ENCODE measurements around the gene RTL1.

Gene RTL1

GRCh38 chr14:100881211-100882025, 22.1 kb downstream of the RTL1 start:
- no peak for DNase-seq

- DNase-seq: no peak
Observed at GRCh38 chr14:100880271-100881101, 23.0 kb downstream of the RTL1 start.

GRCh38 chr14:100879782-100880181, 23.7 kb downstream of the RTL1 start:
- DNase-seq: no peak

GRCh38 chr14:100879194-100879593, 24.3 kb downstream of the RTL1 start:
- no peak for DNase-seq

- DNase-seq: no peak
Observed at GRCh38 chr14:100878271-100879146, 25.0 kb downstream of the RTL1 start.

- DNase-seq: no peak
Observed at GRCh38 chr14:100875861-100876590, 27.5 kb downstream of the RTL1 start.

GRCh38 chr14:100875126-100875525, 28.4 kb downstream of the RTL1 start:
- DNase-seq: no peak

- DNase-seq: no peak
Observed at GRCh38 chr14:100874411-100875091, 29.0 kb downstream of the RTL1 start.

- no peak for DNase-seq
Observed at GRCh38 chr14:100874051-100874410, 29.5 kb downstream of the RTL1 start.

GRCh38 chr14:100873096-100873482, 30.4 kb downstream of the RTL1 start:
- no peak for DNase-seq

- DNase-seq: no peak
Observed at GRCh38 chr14:100872259-100873095, 31.0 kb downstream of the RTL1 start.

GRCh38 chr14:100871234-100872186, 32.0 kb downstream of the RTL1 start:
- DNase-seq: no peak

GRCh38 chr14:100868621-100869370, 34.7 kb downstream of the RTL1 start:
- no peak for DNase-seq

GRCh38 chr14:100867631-100868315, 35.7 kb downstream of the RTL1 start:
- DNase-seq: no peak

- DNase-seq: no peak
Observed at GRCh38 chr14:100866666-100867630, 36.6 kb downstream of the RTL1 start.

- DNase-seq: no peak
Observed at GRCh38 chr14:100865682-100866591, 37.6 kb downstream of the RTL1 start.
